B cell (primary cell): Measurements from ENCODE around the gene KRCC1. TPM values are rescaled to one million over a fixed set of nuclear protein-coding genes. Genes with fewer than 3 reads are reported as not detected.

Experiments used
- ATAC-seq: fragments of 200-7000 bp; cut with Tn5 transposase; one replicate; pipeline ENCODE4 v1.10.0; 2021; ENCODE audit warnings: low read depth, mild to moderate bottlenecking, moderate number of reproducible peaks, moderate library complexity
- CTCF ChIA-PET: fragments of 350-600 bp; sonication (Branson Sonifier 250); formaldehyde crosslinking; loops from one replicate; lab custom pipeline; 2021; ENCODE audit warnings: antibody characterized with exemption, inconsistent platforms; lab: Charles Lee
- POLR2A ChIA-PET: fragments of 350-600 bp; sonication (Branson Sonifier 250); formaldehyde crosslinking; loops from one replicate; lab custom pipeline; 2021; ENCODE audit warnings: antibody characterized with exemption; lab: Charles Lee
- DNase-seq: peaks from one replicate; pipeline ENCODE4 v3.0.0; 2013
- H2AFZ ChIP-seq: 2 replicates; pipeline ENCODE4 v1.6.1; 2012; ENCODE audit warnings: mild to moderate bottlenecking, low read depth, low read length; ENCODE audit not compliant: insufficient read depth, poor library complexity, severe bottlenecking
- H3K27ac ChIP-seq, 2 donors: 1 replicate in 1 of 2; 2 replicates in 1 of 2; pipeline ENCODE4 v1.5.1; 2012 to 2013; ENCODE audit warnings: low read length in 2 of 2, mild to moderate bottlenecking in 2 of 2, moderate library complexity in 1 of 2
- H3K27me3 ChIP-seq, 4 experiments: fragments of 200-600 bp in 1 of 4; sonication (generic) in 1 of 4; replicated peaks in 1 of 4; 1 replicate in 2 of 4; 2 replicates in 2 of 4; pipeline versions ENCODE4 v1.6.1 to v1.7.0; 2013 to 2016; ENCODE audit warnings: low read length in 3 of 4, mild to moderate bottlenecking in 2 of 4, mixed read lengths in 1 of 4, moderate library complexity in 1 of 4; ENCODE audit not compliant: insufficient read depth in 4 of 4, control insufficient read depth in 3 of 4; ENCODE audit errors: control extremely low read depth in 1 of 4
- H3K36me3 ChIP-seq, 2 experiments: replicated peaks in 1 of 2; 1 replicate in 1 of 2; 2 replicates in 1 of 2; pipeline versions ENCODE4 v1.6.1 to v1.7.1; 2013; ENCODE audit warnings: low read length in 1 of 2; ENCODE audit not compliant: insufficient read depth in 2 of 2, control insufficient read depth in 1 of 2; ENCODE audit errors: control extremely low read depth in 1 of 2, extremely low read depth in 1 of 2
- H3K4me1 ChIP-seq, 2 donors: fragments of 200-600 bp in 1 of 2; sonication (generic) in 1 of 2; 1 replicate in 1 of 2; 2 replicates in 1 of 2; pipeline versions ENCODE4 v1.5.1 to v1.6.1; 2013 to 2017; ENCODE audit warnings: low read length in 2 of 2; ENCODE audit not compliant: control insufficient read depth in 2 of 2, insufficient read depth in 2 of 2
- H3K4me2 ChIP-seq: replicated peaks from 2 replicates; pipeline ENCODE3; 2012; ENCODE audit warnings: mild to moderate bottlenecking, low read depth, low read length; ENCODE audit not compliant: poor library complexity, severe bottlenecking
- H3K4me3 ChIP-seq, 5 experiments: fragments of 200-600 bp in 1 of 5; sonication (generic) in 1 of 5; 1 replicate in 3 of 5; 2 replicates in 2 of 5; pipeline versions ENCODE4 v1.5.1 to v1.7.0; 2011 to 2016; ENCODE audit warnings: low read length in 4 of 5, mild to moderate bottlenecking in 4 of 5, low read depth in 2 of 5, control low read depth in 1 of 5, moderate library complexity in 1 of 5; ENCODE audit not compliant: insufficient read depth in 1 of 5; ENCODE audit errors: control extremely low read depth in 1 of 5, extremely low read depth in 1 of 5
- H3K79me2 ChIP-seq: fragments of 200-600 bp; sonication (generic); one replicate; pipeline ENCODE4 v1.6.0; 2016; ENCODE audit warnings: low read length; ENCODE audit not compliant: control insufficient read depth, insufficient read depth
- H3K9ac ChIP-seq: fragments of 200-600 bp; sonication (generic); 2 replicates; pipeline ENCODE4 v1.6.1; 2017; ENCODE audit warnings: mild to moderate bottlenecking, low read length, moderate library complexity
- H3K9me3 ChIP-seq, 3 donors: one replicate each; pipeline versions ENCODE4 v1.6.1 to v1.7.1; 2013; ENCODE audit warnings: low read length in 2 of 3; ENCODE audit not compliant: control insufficient read depth in 2 of 3, insufficient read depth in 1 of 3; ENCODE audit errors: control extremely low read depth in 1 of 3
- H4K20me1 ChIP-seq: 2 replicates; pipeline ENCODE4 v1.6.0; 2012; ENCODE audit warnings: mild to moderate bottlenecking, low read length; ENCODE audit not compliant: insufficient read depth, control insufficient read depth, poor library complexity, severe bottlenecking
- H3K27ac Mint-ChIP-seq: one replicate; pipeline ENCODE4 v1.8.0; 2021; ENCODE audit warnings: mixed read lengths
- H3K27me3 Mint-ChIP-seq: one replicate; pipeline ENCODE4 v1.8.0; 2021; ENCODE audit warnings: mixed read lengths
- H3K4me1 Mint-ChIP-seq: one replicate; pipeline ENCODE4 v1.8.0; 2021; ENCODE audit warnings: mixed read lengths
- H3K4me3 Mint-ChIP-seq: one replicate; pipeline ENCODE4 v1.8.0; 2021; ENCODE audit warnings: mixed read lengths
- H3K9me3 Mint-ChIP-seq: one replicate; pipeline ENCODE4 v1.8.0; 2022; ENCODE audit warnings: mixed read lengths; ENCODE audit not compliant: insufficient read depth
- EZH2 ChIP-seq: IDR thresholded peaks from 2 replicates; pipeline ENCODE4 v1.6.1; 2012; ENCODE audit warnings: borderline replicate concordance, low read depth, mild to moderate bottlenecking, moderate library complexity, low read length; ENCODE audit not compliant: insufficient read depth, poor library complexity, severe bottlenecking
- WGBS: methylation state at CpG from one replicate; pipeline ENCODE4 v1.1.5; 2013; ENCODE audit warnings: missing lambda C conversion rate; ENCODE audit not compliant: insufficient coverage; 5-methylcytosine and 5-hydroxymethylcytosine counted together
- intact Hi-C: fragments of 100-400 bp; cut with micrococcal nuclease; formaldehyde crosslinking; loops from one replicate; pipeline ENCODE4 v1.10.0; 2022
- polyA plus RNA-seq: library from polyadenylated mRNA; depleted of rRNA; stranded (reverse); fragments of >200 nt; gene quantifications from 2 replicates; pipeline ENCODE4 v1.2.3, GENCODE V29; 2012
- total RNA-seq, 2 donors: library from RNA; stranded (reverse); fragments of 120-200 nt in 1 of 2; gene quantifications; 1 replicate in 1 of 2; 2 replicates in 1 of 2; pipeline versions ENCODE4 v1.2.3 to v1.2.4, GENCODE V29; 2013 to 2022
- TF ChIP-seq, protein P1 (sequence below): fragments of 200-600 bp; IDR thresholded peaks from one replicate; pipeline ENCODE4 v1.8.0; 2022; ENCODE audit warnings: antibody characterized with exemption, mild to moderate bottlenecking

KRCC1 gene
- total and polyA plus RNA-seq, 2 donors (not counting 1 experiment from before 2014, with no cell fraction given) = 11.9 to 27.2 TPM

DNA sequence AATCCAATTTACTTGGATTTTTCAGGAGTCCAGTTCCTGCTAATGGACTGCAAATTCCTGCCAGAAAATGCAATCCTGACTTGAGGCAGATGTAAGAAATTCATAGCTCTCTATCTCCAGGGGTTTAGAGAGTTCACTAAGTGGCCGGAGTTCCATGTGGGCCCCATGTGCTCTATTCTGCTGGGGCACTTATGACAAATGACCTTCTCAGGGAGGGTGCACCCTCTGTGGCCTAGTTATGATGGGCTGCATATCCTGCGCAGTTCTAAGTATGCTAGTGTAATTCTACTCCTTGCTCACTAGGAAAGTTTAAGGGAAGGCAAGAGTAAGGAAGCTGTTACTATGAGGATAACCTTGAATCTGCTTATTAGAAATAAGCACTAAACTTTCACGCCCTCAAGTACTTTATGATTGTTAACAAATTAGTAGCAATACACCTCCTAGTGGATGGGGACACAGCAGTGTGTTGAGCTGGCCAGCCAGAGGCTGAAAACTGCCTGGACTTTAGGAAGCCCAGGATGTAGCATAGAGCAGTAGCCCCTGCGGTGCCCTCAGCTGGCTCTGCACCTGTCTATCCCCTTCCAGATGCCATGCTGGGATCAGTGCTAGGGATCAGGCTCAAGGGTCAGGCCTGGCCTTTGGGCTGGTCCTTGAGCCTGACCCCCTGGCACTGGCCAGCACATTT lies 26.5 kb upstream of the KRCC1 start:
- DNase-seq = no peak
- ChIA-PET POLR2A (no interaction called here), CTCF (no interaction called here)
- Histone ChIP-seq H3K4me1 (no peaks in the 10 kb centered on the region), H3K9me3 (no peaks in the 10 kb centered on the region), H3K27me3 (no peaks in the 10 kb centered on the region), H3K4me3 (no peak overlapping the region), H3K27ac (no peak overlapping the region), H3K4me2 (no peak overlapping the region), H3K9ac (no peak overlapping the region), H4K20me1 (no peaks in the 10 kb centered on the region), H3K79me2 (no peaks in the 10 kb centered on the region), H2AFZ (no peak overlapping the region), H3K36me3 (no peaks in the 10 kb centered on the region)
- intact Hi-C loops = no loop called here
- Mint-ChIP-seq H3K4me3 (no peak overlapping the region), H3K27me3 (peaks cover 8% of the 10 kb centered on the region), H3K9me3 (no peaks in the 10 kb centered on the region), H3K4me1 (no peaks in the 10 kb centered on the region), H3K27ac (no peak overlapping the region)
- no peak for ATAC-seq
- 100% methylated on average over 2 of the region's 4 CpGs for WGBS
- no peak for TF ChIP-seq EZH2
- TF ChIP-seq, protein P1, sequence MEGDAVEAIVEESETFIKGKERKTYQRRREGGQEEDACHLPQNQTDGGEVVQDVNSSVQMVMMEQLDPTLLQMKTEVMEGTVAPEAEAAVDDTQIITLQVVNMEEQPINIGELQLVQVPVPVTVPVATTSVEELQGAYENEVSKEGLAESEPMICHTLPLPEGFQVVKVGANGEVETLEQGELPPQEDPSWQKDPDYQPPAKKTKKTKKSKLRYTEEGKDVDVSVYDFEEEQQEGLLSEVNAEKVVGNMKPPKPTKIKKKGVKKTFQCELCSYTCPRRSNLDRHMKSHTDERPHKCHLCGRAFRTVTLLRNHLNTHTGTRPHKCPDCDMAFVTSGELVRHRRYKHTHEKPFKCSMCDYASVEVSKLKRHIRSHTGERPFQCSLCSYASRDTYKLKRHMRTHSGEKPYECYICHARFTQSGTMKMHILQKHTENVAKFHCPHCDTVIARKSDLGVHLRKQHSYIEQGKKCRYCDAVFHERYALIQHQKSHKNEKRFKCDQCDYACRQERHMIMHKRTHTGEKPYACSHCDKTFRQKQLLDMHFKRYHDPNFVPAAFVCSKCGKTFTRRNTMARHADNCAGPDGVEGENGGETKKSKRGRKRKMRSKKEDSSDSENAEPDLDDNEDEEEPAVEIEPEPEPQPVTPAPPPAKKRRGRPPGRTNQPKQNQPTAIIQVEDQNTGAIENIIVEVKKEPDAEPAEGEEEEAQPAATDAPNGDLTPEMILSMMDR = no peak

DNA sequence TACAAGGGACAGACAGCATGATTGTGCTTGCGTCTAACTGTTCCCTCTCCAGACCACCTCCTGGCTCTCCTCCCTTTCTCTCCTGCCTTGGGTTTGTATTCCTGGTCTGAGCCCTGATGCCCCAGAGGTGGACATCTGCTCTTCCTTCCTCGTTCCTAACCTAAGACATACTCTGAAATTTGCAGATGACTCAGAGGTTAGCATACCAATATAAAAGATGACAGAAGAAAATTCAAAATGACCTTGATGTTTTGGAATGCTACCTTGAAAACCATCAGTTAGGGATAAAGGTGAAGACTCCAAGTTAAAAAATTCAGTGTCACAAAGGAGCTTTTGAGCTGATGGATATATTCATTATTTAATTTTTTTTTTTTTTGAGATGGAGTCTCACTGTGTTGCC lies 25.0 kb upstream of the KRCC1 start:
- no peak overlapping the region for H3K27ac ChIP-seq
- ATAC-seq = no peak
- intact Hi-C loops = no loop called here
- POLR2A ChIA-PET = no interaction called here
- H3K36me3 ChIP-seq = no peaks in the 10 kb centered on the region
- TF ChIP-seq EZH2 = no peak
- TF ChIP-seq, protein P1 = no peak
- peaks cover 9% of the 10 kb centered on the region for H3K27me3 Mint-ChIP-seq
- H3K9me3 ChIP-seq = no peaks in the 10 kb centered on the region
- H3K4me3 ChIP-seq = no peak overlapping the region
- no peak overlapping the region for H3K27ac Mint-ChIP-seq
- no peaks in the 10 kb centered on the region for H3K4me1 Mint-ChIP-seq
- CTCF ChIA-PET = no interaction called here
- no peaks in the 10 kb centered on the region for H4K20me1 ChIP-seq
- no peak for DNase-seq
- H3K79me2 ChIP-seq = no peaks in the 10 kb centered on the region
- H3K9me3 Mint-ChIP-seq = no peaks in the 10 kb centered on the region
- H3K4me2 ChIP-seq = no peak overlapping the region
- H2AFZ ChIP-seq = no peak overlapping the region
- H3K27me3 ChIP-seq = no peaks in the 10 kb centered on the region
- no peak overlapping the region for H3K4me3 Mint-ChIP-seq
- no peak overlapping the region for H3K9ac ChIP-seq
- 100% methylated on average over 1 of the region's 2 CpGs for WGBS
- H3K4me1 ChIP-seq = no peaks in the 10 kb centered on the region
